Tibial artery (tissue), 4 donors: ENCODE data around the gene ARHGEF37.
A peak's percentile ranks its signal among the peaks of the same experiment; 100 is the strongest.

Source experiments
- DNase-seq, 2 donors: peaks; one replicate each; pipeline ENCODE4 v3.0.0-alpha.2; 2019
- H3K27ac ChIP-seq, 2 donors: fragments of 200-600 bp; sonication (generic) in 1 of 2; 1 replicate in 1 of 2; 2 replicates in 1 of 2; pipeline ENCODE4 v1.5.1; 2018 to 2019; ENCODE audit warnings: mild to moderate bottlenecking in 1 of 2
- H3K27me3 ChIP-seq, 2 donors: fragments of 200-600 bp; sonication (generic) in 1 of 2; one replicate each; pipeline versions ENCODE4 v1.5.1 to v1.6.0; 2016 to 2019
- H3K36me3 ChIP-seq, 3 donors: fragments of 200-600 bp; sonication (generic) in 2 of 3; one replicate each; pipeline ENCODE4 v1.5.1; 2016 to 2019; ENCODE audit warnings: mild to moderate bottlenecking in 2 of 3
- H3K4me1 ChIP-seq, 4 donors: fragments of 200-600 bp; sonication (generic) in 2 of 4; 1 replicate in 3 of 4; 2 replicates in 1 of 4; pipeline ENCODE4 v1.5.1; 2016 to 2019
- H3K4me3 ChIP-seq, 2 donors: fragments of 200-600 bp; sonication (generic) in 1 of 2; 1 replicate in 1 of 2; 2 replicates in 1 of 2; pipeline ENCODE4 v1.5.1; 2018 to 2019; ENCODE audit warnings: mild to moderate bottlenecking in 2 of 2
- H3K9me3 ChIP-seq, 3 donors: fragments of 200-600 bp; sonication (generic) in 1 of 3; one replicate each; pipeline ENCODE4 v1.5.1; 2016 to 2019
- CTCF ChIP-seq, 2 experiments: fragments of 200-600 bp in 1 of 2; fragments of 450-650 bp in 1 of 2; IDR thresholded peaks; one replicate each; pipeline ENCODE4 v1.5.1; 2017 to 2019; ENCODE audit warnings: antibody characterized with exemption in 2 of 2, mild to moderate bottlenecking in 1 of 2, moderate library complexity in 1 of 2
- intact Hi-C: fragments of 100-400 bp; cut with DNase I; formaldehyde crosslinking; loops from one replicate; pipeline ENCODE4 v1.15.0; 2023; ENCODE audit warnings: low total_unique reads

Gene ARHGEF37

DNA sequence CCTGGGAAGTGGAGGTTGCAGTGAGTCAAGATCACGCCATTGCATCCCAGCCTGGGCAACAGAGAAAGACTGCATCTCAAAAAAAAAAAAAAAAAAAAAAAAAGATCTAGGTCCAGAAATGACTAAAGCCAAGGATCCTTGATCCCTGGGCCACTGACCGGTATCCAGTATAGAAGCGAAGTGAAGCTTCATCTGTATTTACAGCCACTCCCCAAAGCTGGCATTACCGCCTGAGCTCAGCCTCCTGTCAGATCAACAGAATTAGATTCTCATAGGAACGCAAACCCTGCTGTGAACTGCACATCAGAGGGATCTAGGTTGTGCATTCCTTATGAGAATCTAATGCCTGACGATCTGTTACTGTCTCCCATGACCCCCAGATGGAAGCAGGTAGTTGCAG is 39.4 kb upstream of the ARHGEF37 start:
- no peak overlapping the region for H3K4me3 ChIP-seq
- H3K4me1 ChIP-seq, result peaks cover 0 to 88% (median 47%) of the 10 kb centered on the region in 4 donors
- no peak overlapping the region for H3K27ac ChIP-seq
- peaks cover 15 to 29% (median 22%) of the 10 kb centered on the region in 3 donors for H3K36me3 ChIP-seq
- no peak for TF ChIP-seq CTCF (IDR thresholded peaks at IDR 0.05)
- no peaks in the 10 kb centered on the region for H3K27me3 ChIP-seq
- H3K9me3 ChIP-seq, result no peaks in the 10 kb centered on the region
- intact Hi-C loops, result no loop called here
- DNase-seq, result no peak

GRCh38 chr5:149543361-149544027 is 37.8 kb upstream of the ARHGEF37 start:
- Histone ChIP-seq H3K4me3 (peak overlapping the region in 1 of 2 donors; percentile 1), H3K36me3 (peaks cover 21 to 30% (median 25%) of the 10 kb centered on the region in 3 donors), H3K27me3 (no peaks in the 10 kb centered on the region), H3K4me1 (peaks cover 0 to 94% (median 56%) of the 10 kb centered on the region in 4 donors), H3K27ac (peak overlapping the region; percentile 39 to 61), H3K9me3 (no peaks in the 10 kb centered on the region)
- no peak for DNase-seq
- intact Hi-C loops, result no loop called here
- no peak for TF ChIP-seq CTCF (IDR thresholded peaks at IDR 0.05)

DNA sequence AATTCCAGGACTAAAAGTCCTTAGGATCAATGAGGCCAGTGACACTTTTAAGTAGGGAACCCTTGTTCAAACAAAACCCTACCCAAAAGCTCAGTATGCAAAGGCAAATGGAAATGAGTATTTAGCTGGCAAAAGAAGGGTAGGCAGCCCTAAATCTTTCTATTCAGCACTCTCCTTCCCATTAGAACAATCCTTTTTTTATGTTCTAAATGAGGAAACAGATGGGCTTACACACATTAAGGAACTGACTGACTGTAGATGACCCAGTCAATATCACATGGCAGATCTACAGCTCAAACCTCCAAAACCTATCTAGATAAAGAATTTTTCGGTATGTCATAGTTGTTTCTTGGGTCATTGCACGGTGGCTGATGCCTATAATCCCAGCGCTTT is 37.3 kb upstream of the ARHGEF37 start:
- Histone ChIP-seq H3K4me3 (peak overlapping the region in 1 of 2 donors; percentile 1), H3K27me3 (no peaks in the 10 kb centered on the region), H3K36me3 (peaks cover 21 to 31% (median 25%) of the 10 kb centered on the region in 3 donors), H3K27ac (peak overlapping the region; percentile 39 to 61), H3K4me1 (peaks cover 0 to 98% (median 58%) of the 10 kb centered on the region in 4 donors), H3K9me3 (no peaks in the 10 kb centered on the region)
- no peak for TF ChIP-seq CTCF (IDR thresholded peaks at IDR 0.05)
- DNase-seq, result no peak
- intact Hi-C loops, result no loop called here

- Histone ChIP-seq H3K4me3 (no peak overlapping the region), H3K36me3 (peaks cover 21 to 31% (median 25%) of the 10 kb centered on the region in 3 donors), H3K27me3 (no peaks in the 10 kb centered on the region), H3K27ac (peak overlapping the region in 1 of 2 donors; percentile 61), H3K9me3 (no peaks in the 10 kb centered on the region), H3K4me1 (peaks cover 0 to 88% (median 49%) of the 10 kb centered on the region in 4 donors)
- intact Hi-C loops, result no loop called here
- DNase-seq, result no peak
- no peak for TF ChIP-seq CTCF (IDR thresholded peaks at IDR 0.05)
These were observed 36.0 kb upstream of the ARHGEF37 start for GRCh38 chr5:149545327-149545726.

GRCh38 chr5:149546974-149547373 is 34.3 kb upstream of the ARHGEF37 start:
- DNase-seq, result no peak
- intact Hi-C loops, result no loop called here
- Histone ChIP-seq H3K36me3 (peaks cover 21 to 31% (median 25%) of the 10 kb centered on the region in 3 donors), H3K9me3 (no peaks in the 10 kb centered on the region), H3K27me3 (no peaks in the 10 kb centered on the region), H3K4me1 (peaks cover 0 to 74% (median 45%) of the 10 kb centered on the region in 4 donors), H3K4me3 (no peak overlapping the region), H3K27ac (peak overlapping the region in 1 of 2 donors; percentile 97)
- no peak for TF ChIP-seq CTCF (IDR thresholded peaks at IDR 0.05)
